GM18867 (cell line): Measurements from ENCODE around the gene KDSR.

Experiments
- ATAC-seq: cut with Tn5 transposase; IDR thresholded peaks from one replicate; pipeline ENCODE4 v1.9.1; 2021; ENCODE audit warnings: mild to moderate bottlenecking, moderate library complexity; ENCODE audit not compliant: unreplicated experiment

Gene KDSR

DNA sequence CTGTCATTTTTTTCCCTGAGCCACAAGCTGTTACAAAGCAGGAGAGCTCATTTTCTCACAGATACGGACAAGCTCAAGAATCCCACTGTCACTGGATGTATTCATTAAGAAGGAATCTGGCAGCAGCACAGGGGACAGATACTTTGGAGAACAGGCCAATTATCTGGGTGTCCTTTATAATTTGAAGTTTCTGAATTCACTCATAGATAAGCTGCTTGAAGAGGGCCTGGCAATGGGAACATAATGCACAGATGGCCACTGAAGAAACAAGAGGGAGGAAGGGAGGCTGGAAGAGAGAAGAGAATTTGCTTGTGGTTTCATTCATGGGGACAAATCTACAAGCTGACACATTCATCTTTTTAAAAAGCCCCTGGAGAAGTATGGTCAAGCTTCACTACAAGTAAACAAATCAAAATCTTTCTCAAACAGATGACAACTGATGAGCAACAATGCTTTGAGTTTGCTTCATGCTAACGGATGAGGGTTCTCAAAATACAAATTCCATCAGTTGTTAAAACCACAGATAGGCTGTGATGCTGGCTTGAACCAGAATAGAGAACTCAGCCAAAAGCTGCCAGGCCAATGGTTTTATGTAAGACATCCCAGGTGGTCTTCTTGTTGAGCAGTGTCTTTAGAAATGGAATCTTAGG is 59.3 kb downstream of the KDSR start:
- no peak for ATAC-seq

DNA sequence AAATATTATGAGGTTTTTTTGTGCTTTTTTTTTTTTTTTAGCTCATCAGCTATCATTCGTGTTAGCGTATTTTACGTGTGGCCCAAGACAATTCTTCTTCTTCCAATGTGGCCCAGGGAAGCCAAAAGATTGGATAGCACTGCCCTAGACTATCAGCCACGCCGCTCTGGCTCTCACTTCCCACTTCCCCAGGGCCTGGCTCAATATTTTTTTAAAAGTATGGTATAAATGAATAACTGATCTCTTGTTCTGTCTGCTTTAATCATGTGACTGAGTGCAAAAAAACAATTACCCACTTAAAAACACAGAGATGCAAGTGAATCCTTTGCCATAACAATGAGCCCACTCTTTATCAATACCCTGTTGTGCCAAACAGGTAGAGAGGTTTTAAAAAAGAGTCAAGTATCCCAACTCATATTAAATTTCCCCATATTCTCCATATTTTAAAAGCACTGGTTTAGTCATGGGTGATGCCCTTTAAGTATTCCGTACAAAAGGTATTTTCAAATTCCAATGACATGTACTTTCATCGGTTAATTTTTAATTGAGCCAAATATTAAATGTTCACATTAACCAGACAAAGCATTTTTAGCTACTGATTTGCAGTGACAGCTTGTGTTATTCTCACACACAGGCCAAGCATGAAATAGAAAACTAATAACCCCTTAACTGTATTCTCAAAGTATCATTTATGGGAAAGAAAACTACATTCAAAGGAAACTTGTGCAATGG is 60.0 kb downstream of the KDSR start:
- ATAC-seq: no peak

DNA sequence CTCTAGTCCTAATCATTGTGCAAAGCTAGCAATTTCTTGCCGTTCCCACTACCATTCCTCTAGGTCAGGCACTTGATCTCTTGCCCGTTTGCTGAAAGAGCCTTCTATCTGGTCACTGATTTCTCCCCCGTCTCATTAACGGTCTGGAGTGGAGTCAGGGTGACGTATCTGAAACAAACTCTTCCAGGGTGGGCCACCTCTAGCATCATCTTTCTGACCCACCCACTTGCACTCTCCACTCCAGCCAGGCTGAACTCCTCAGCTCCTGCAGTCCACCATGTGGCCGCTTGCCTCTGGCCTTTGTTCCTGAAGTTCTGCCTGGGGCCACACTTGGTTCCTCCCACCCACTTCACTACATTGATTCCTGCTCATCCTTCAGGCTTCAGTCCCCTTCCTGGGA is 60.8 kb downstream of the KDSR start:
- no peak for ATAC-seq

DNA sequence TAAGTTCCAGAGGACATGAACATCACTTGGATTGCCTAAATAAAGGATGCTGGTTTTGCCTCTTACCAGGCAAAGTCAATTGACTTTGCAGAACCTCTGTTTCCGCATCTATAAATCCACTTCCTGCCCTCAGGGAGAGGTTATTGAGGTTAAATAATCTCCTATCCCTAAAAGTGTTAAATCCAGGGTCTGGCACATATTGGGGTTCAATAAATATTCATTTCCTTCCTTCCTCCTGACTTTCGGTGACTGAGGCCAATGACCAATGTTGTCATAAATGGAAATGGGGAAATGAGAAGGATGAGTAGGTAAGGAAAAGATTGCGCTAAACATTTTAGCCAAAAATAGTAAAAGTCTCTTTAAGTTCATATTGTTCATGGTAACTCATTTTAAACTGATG is 63.5 kb downstream of the KDSR start:
- no peak for ATAC-seq

DNA sequence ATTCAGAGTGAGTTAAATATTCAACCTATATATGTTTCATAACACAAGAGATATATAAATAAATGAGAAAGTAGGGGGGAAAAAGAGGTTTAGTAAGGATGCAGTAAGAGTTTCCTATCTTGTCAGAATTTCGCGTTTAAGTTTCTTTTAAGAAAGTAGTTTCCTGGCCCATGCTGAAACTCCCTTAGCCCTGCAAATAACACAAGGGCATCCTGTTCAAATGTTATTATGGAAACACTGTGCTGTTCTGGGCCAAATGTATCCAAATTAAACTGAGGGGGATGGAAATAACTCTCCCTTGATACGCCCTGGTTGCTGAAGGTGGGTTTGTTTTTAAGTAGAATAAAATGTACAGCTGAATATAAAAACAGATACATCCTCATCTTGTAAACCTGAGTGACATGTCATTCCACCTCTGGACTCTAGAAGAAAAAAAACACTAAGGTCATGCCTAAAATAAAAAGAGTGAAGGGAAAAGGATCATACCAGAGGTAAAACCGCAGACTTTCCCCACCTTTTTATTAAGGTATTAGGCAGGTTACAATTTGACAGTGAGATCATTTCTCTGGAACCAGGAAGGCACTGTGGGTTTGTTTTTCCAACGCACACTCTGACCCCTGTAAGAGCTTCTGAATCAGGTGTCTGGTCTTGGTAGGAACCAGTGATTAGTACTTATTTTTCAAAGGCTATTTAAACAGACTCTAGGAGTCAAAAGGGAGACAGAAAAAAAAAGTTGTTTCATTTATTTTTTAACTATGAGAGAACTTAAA is 64.2 kb downstream of the KDSR start:
- no peak for ATAC-seq

DNA sequence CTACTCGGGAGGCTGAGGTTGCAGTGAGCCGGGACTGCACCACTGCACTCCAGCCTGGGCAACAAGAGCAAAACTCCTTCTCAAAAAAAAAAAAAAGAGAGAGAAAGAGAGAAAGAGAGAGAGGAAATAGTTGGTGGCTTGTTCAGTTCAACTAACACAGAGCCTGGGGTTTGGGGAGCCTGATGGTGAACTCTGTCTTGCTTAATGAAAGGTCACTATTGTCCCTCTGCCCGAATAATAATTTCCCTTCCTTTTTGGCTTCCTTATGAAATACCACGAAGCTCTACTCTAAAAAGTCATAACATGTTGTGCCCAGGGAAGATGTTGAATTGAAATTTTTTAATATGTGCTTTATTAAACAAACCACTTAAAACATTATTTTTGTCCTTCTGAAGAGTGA is 64.8 kb downstream of the KDSR start:
- ATAC-seq: no peak

DNA sequence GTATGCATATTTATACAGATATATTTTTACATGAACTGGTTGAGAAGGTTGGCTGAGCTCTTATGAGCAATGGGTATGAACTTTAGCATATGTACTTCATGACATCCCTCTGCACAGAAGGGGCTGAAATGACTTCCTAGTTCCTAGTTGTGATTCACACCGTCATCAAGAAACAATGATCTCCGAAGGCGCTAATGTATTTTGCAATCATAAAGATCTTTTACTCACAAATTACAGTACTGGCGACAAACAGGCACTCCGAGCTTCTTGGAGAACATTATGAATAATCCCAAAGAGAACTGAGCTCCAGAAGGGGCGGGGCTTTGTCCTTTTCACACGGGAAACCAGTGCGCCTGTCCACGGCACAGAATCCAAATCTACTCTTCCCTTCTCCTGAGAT is 65.6 kb downstream of the KDSR start:
- ATAC-seq: no peak

DNA sequence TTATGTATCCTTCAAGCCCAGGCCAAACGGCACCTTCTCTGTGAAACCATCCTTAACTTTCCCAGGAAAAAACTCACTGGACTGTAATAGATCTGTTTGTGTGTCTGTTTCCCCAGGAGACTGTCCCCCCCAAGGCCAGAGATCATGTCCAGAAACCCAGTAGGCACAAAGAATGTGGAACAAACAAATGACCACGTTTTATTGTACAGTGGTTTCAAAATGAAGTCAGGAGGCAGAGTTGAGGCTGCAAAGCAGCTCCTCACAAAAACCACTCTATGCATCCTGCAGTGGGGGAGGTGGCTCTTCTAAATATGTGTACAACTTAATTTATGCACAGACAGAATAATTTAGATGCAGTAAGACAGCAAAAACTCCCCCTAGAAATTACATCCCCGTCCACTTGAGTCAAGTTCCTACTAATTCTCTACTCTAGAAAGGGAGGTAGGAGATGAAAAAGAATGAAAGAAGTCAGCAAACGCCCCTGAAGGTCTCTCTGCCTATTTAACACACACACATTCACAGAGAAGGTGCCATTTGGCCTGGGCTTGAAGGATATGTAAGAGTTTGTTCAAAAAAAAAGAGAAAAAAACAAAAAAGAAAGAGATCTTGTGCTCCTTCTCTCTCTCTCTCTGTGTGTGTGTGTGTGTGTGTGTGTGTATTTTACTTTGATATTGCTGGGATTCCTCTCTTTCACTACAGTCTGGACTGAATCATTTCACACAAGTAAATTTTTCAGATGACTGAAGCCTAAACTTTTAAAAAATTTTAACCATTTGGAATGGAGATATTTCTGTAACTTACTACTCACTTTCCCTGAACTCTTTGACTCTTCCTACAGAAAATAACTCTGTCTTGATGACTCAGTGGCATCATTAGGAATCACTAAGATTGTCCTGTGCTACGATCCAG is 66.9 kb downstream of the KDSR start:
- ATAC-seq: no peak

DNA sequence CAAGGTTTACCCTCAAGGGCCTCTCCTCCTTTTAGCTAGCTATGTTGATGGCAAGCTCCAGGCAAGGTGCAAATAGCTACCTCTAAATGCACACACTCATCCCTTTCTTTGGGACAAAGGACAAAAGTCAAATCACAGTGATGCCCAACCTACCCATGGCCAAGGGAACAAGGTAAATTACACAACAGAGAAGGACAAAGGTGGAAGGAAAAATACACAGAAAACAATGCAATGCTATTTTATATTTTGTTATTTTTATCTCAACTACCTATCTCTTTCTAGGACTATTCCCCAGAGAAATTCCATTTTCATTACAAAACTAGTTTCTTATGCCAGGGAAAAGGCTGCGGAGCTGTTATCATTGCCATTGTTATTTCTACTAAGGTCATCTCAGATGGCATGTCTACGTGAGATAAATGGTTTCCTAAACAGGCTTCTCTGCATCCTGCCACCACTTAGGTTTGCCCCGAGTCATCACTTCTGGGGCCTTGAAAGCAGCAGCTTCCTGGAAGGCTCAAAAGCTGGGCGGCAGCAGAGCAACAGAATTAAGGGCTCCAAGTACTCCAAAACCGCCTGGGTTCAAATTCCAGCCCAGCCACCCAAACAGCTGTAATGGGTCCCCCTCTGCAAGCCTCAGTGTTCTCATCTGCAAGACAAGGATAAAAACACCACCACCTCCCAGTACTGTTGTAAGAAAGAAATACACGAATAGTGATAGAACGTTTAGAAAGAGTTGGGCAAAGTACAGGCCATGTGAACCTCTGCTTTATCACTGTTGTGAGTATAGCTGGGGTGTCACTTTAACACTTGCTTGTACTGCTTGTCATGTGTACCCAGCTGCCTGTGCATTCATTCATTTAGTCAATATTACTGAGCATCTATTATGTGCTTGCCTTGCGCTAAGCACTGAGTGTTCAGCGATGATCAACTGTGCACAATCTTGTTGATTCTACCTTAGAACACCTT is 68.3 kb downstream of the KDSR start:
- ATAC-seq: no peak

DNA sequence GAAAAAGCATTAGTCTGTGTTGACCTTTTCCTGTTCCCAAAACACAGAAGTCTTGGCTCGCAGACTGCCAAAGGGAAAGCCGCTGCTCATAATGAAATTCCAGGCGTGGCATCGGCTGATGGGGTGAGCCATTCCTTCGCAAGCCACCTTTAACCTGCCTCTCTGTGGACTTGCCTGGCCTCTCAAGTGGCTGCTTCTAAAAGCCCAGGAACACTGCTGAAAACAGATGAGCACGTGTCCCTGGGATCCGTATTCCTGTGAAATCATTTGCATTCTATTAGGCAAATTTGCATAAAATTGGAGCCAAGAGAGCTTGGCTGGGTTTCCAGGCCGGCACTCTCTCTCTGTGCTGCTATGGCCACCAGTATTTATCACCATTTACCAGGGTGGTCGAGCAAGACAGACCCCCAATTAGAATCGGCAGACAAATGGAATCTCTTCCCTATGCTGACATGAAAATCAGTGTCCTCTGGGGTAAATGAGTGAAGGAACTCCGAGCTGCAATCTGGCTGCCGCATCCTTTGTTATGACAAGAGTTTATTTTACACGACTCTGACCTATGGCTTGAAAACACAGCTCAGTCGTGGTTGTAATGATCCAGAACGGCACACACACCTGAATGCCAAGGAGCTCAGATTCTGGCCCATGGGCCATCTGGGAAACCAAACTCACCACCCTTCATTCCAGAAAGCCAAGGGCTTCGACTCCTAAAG is 69.2 kb downstream of the KDSR start:
- no peak for ATAC-seq

DNA sequence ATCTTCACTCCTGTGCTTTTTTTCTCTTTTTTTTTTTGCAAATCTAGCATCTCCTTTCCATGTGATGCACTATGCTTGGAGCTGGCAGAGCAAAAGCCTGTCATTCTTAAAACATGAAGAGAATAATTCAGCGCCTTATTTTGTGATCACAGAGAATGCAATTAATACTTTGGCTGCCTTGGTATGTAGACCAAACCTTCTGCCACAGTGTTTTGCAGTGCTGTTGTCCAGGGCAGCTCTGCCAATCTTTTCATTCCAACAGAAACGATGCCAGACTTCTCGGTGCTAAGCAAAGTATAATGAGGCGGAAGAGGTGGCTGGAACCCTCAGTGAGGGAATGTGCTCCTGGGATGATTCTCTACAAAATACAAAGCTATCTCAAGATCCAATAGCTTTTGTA is 73.1 kb downstream of the KDSR start:
- no peak for ATAC-seq

DNA sequence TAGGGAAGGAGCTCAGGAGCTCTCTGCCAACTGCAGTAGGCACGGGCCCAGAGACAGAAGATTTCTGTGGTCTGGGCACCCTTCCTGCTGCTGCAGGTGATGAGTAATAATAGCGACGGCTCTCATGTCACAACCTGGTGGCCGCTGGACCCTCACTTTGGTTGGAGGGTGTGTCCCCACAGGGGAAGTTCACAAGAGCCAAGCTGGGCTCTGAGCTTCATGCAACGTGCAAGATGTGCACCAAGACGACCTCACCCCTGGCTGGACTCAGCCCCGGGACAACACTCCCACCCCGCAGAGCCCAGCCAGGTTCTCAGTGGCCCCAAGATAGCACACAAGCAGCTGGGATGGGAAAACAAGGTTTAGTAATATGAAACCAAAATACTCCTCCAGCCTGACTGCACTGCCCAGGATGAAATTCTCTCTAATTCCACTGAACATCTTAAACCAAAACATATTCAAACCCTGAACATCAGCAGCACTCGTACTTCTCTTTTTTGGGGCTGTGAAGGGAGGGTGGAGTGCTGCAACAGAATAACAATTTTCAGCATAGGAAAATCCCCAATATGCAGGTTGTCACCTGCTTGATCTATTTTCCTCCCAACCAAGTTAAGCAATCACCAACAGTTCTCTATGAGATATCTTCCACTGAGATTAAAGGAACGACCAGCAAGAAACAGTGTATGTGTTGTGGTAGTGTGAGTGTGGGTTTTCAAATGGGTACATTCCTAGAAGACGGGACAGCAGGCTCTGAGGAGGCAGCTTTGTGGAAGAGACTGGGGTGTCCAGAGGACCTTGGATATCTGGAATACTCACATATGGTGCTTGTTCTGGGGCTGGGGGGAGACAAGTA is 73.9 kb downstream of the KDSR start:
- ATAC-seq: peak; percentile 65

DNA sequence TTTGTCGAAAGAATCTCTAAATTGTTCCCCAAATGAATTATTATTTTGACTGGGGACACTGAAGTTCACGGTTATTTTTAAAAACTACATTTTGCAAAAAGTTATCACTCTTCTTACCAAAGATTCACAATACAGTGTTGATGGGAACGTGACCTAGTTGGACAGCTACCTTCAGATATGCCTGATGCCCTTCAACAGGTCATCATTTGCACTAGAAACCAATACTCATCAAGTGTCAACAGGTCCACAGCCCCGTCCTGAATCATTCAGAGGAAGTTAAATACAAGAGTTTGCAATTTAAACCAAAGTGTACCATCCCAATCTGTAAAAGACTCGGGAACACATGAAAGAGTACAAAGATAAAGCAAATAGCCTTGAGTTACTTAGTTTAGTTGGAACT is 75.7 kb downstream of the KDSR start:
- ATAC-seq: no peak

DNA sequence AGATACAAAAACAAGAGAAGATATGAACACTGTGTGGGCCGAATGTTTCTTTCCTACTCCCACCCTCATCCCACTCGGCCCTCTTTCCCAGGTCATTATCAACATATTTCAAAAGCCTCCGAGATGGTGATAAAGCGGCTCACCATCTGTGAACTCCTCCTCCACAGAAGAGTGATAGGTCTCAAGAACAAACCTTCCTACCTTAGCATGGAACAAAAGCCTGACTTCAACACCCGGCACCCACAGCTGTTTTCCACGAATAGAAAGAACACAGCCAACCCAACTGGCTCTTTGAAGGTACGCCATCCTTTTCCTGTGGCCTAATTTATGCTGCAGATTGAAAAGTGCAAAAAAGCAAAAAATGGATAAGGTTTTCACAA is 76.2 kb downstream of the KDSR start:
- ATAC-seq: no peak

DNA sequence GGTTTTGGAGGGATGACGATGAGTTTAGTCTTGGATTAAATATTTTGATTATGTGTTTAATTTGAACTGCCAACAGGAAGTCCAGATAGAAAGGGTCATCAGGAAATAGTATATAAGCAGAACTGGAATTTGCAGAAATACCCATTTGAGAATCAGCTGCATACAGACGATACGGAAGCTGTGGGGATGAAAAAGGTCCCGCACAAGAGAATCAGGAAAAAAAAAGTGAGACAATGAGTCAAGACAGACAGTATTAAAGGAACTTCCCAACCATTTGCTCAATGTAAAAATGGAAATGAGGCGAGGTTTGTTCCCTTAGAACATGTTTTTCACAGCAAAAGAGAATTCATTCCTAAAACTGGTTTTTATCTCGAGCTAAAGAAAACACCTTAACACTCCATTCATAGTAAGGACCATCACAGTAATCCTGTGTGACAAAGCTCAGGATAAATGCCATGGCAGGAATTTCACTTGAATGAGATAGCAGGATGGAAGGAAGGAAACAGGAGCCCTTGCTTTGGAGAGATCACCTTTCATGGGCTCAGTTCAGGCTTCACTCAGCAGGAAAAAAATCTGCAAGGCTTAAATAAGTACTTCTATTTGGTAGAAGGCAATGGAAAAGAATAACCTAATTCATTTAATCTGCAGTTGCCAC is 76.7 kb downstream of the KDSR start:
- no peak for ATAC-seq

DNA sequence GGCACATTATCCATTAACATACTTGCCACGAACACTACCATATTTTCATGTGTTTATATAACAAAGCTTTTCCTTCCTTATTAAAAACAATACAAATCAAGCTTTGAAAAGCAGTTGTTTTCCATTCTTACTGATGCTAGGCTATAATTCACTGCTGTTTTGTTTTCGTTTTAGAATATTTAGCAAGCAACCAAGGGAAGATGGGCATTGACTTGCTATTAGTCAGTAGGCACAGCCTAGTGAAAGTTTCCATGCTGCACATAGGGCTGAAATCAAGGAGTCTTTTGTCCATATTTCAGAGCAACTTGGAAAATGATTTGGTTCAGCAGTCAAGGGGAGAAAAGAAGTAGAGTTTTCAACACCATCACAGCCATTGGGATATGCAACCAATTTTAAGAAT is 78.7 kb downstream of the KDSR start:
- no peak for ATAC-seq

DNA sequence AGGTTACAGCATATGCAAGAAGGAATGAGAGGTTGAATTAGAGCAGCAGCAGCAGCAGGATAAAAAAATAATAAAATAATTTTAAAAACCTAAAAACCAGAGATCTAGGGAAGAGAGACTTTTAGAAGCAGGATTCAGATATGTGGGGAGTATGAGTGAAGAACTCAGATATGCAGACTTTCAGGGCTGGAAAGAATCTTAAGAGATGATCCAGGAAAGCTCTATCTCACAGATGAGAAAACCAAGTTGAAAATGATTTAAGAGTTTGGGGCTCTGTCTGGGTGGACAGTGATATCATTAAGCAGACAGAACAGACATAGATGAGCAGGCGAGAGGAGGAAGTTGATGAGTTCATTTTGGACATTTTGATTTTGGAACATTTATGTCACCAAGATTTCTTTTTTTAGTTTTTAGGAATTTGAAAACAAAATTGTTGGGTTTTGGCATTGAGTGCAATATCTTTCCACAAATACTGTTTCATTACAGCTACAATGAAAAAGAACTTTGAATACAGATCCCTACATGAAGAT is 79.2 kb downstream of the KDSR start:
- no peak for ATAC-seq

DNA sequence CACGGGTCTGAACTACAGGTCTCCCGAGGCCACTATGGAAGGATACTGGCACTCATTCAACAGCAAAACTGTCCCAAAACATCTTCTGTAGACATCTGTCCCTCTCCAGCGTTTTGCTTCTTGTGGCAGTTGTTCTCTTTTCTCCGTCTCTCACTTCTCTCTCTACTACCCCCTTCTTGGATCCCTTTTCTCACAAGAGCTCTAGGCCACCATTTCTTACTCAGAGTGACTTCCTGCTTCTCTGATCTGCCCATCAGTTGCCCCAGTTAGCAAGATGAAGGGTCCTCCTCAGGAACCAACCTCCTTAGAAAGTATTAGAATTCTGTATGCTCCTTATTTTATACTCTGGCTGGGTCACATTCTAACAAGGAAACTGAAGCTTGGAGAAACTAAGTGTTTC is 80.1 kb downstream of the KDSR start:
- no peak for ATAC-seq
